ENCODE measurements around the gene MAML2. TPM values are rescaled to one million over a fixed set of nuclear protein-coding genes. Genes with fewer than 3 reads are reported as not detected.

Gene MAML2
- total and polyA plus RNA-seq, 9 of the 15 experiments (the other 6 are each of a cell fraction or from before 2014, with no cell fraction given) = 0.79 to 6.8 (median 4.8) TPM

- TF ChIP-seq ZBTB40 (IDR thresholded peaks at IDR 0.05) (no peak; the same call in 1 of the 2 replicates), ZBTB40 (CRISPR knock-in tag; IDR thresholded peaks at IDR 0.05) (no peak), ZNF23 (CRISPR knock-in tag; IDR thresholded peaks at IDR 0.05) (no peak), RAD21 (CRISPR knock-in tag; conservative IDR thresholded peaks at IDR 0.05 in 1 of 2, IDR thresholded peaks at IDR 0.05 in 1 of 2) (peak; percentile 59 to 70), MEF2D (tag; conservative IDR thresholded peaks at IDR 0.05; ENCODE audit: low read depth) (0 out of 2 replicates have a peak, but pooled peaks have one; percentile 27), TBL1XR1 (IDR thresholded peaks at IDR 0.05; ENCODE audit: low read length in 2 of 2) (no peak; a peak in 1 of 4 replicates), ZC3H4 (CRISPR knock-in tag; IDR thresholded peaks at IDR 0.05; ENCODE audit: borderline replicate concordance) (no peak), SAFB2 (IDR thresholded peaks at IDR 0.05; ENCODE audit: borderline replicate concordance, low read depth, low read length, severe bottlenecking) (no peak), PURB (CRISPR knock-in tag; IDR thresholded peaks at IDR 0.05; ENCODE audit: low read depth) (no peak), ZNF311 (CRISPR knock-in tag; IDR thresholded peaks at IDR 0.05) (no peak), ZNF41 (CRISPR knock-in tag; conservative IDR thresholded peaks at IDR 0.05) (no peak), NFIC (IDR thresholded peaks at IDR 0.05) (peak; percentile 98), ZNF586 (CRISPR knock-in tag; conservative IDR thresholded peaks at IDR 0.05) (no peak)
- TF ChIP-seq, protein P1, sequence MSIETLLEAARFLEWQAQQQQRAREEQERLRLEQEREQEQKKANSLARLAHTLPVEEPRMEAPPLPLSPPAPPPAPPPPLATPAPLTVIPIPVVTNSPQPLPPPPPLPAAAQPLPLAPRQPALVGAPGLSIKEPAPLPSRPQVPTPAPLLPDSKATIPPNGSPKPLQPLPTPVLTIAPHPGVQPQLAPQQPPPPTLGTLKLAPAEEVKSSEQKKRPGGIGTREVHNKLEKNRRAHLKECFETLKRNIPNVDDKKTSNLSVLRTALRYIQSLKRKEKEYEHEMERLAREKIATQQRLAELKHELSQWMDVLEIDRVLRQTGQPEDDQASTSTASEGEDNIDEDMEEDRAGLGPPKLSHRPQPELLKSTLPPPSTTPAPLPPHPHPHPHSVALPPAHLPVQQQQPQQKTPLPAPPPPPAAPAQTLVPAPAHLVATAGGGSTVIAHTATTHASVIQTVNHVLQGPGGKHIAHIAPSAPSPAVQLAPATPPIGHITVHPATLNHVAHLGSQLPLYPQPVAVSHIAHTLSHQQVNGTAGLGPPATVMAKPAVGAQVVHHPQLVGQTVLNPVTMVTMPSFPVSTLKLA (conservative IDR thresholded peaks at IDR 0.05) = peak; percentile 33 to 85; a peak in 3 of 4 replicates
- TF ChIP-seq, protein P2, sequence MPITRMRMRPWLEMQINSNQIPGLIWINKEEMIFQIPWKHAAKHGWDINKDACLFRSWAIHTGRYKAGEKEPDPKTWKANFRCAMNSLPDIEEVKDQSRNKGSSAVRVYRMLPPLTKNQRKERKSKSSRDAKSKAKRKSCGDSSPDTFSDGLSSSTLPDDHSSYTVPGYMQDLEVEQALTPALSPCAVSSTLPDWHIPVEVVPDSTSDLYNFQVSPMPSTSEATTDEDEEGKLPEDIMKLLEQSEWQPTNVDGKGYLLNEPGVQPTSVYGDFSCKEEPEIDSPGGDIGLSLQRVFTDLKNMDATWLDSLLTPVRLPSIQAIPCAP (CRISPR knock-in tag; IDR thresholded peaks at IDR 0.05; ENCODE audit: borderline replicate concordance) = no peak
Measured at GRCh38 chr11:96155627-96156378, 187.2 kb downstream of the MAML2 start (continued).

Measured in K562 (cell line).